ENCODE results near the gene PSG5. TPM values are rescaled to one million over a fixed set of nuclear protein-coding genes. Genes with fewer than 3 reads are reported as not detected.
"Not testable (repeated sequence)": the region's sequence is repeated elsewhere in the genome, so short reads cannot be mapped to it uniquely, and the experiment has no call there.

The PSG5 gene
- total RNA-seq, 1 donor from 2014 or later, result not detected

GRCh38 chr19:43148233-43148632 lies 38.1 kb downstream of the PSG5 start:
- POLR2A ChIA-PET, result no interaction called here
- no peaks in the 10 kb centered on the region for H3K36me3 Mint-ChIP-seq (ENCODE audit: low read depth)
- H3K9me3 Mint-ChIP-seq, result peaks cover 3% of the 10 kb centered on the region
- H3K27ac Mint-ChIP-seq, result no peak overlapping the region
- intact Hi-C loops (cut with micrococcal nuclease), result no loop called here
- CTCF ChIA-PET, result no interaction called here
- DNase-seq (no peak), ATAC-seq (ENCODE audit: low read depth) (no peak)
- H3K4me1 Mint-ChIP-seq, result no peaks in the 10 kb centered on the region
- H3K27me3 Mint-ChIP-seq, result no peaks in the 10 kb centered on the region
- TF ChIP-seq, protein P1, sequence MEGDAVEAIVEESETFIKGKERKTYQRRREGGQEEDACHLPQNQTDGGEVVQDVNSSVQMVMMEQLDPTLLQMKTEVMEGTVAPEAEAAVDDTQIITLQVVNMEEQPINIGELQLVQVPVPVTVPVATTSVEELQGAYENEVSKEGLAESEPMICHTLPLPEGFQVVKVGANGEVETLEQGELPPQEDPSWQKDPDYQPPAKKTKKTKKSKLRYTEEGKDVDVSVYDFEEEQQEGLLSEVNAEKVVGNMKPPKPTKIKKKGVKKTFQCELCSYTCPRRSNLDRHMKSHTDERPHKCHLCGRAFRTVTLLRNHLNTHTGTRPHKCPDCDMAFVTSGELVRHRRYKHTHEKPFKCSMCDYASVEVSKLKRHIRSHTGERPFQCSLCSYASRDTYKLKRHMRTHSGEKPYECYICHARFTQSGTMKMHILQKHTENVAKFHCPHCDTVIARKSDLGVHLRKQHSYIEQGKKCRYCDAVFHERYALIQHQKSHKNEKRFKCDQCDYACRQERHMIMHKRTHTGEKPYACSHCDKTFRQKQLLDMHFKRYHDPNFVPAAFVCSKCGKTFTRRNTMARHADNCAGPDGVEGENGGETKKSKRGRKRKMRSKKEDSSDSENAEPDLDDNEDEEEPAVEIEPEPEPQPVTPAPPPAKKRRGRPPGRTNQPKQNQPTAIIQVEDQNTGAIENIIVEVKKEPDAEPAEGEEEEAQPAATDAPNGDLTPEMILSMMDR (IDR thresholded peaks at IDR 0.05), result no peak
- H3K4me3 Mint-ChIP-seq, result no peak overlapping the region

GRCh38 chr19:43141763-43142162 lies 44.6 kb downstream of the PSG5 start:
- POLR2A ChIA-PET; H3K9me3 Mint-ChIP-seq; H3K27me3 Mint-ChIP-seq; H3K4me3 Mint-ChIP-seq; H3K27ac Mint-ChIP-seq; intact Hi-C loops (cut with micrococcal nuclease); CTCF ChIA-PET; DNase-seq; ATAC-seq (ENCODE audit: low read depth); H3K4me1 Mint-ChIP-seq; H3K36me3 Mint-ChIP-seq (ENCODE audit: low read depth): not testable (repeated sequence)

DNA sequence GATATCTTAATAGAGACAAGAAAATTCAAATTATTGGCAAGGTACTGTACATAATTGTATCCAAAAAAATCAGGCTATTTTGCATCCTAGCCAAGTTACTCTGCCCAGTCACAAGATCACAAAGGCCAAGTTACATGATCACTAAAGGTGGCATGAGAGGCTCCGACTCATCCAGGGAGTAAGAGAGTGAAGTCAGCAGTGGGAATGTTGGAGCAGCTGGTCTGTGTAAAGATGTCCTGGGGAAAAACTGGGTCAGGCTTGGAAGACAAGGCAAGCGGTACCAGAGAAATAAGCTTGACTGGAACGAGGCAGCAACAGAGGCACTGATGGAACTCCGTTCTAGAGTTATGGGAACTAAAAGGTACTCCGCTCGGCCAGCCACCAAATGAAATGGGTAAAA lies 53.6 kb downstream of the PSG5 start:
- CTCF ChIA-PET, result no interaction called here

GRCh38 chr19:43131281-43131842 lies 55.0 kb downstream of the PSG5 start:
- POLR2A ChIA-PET; H3K9me3 Mint-ChIP-seq; H3K27me3 Mint-ChIP-seq; H3K4me1 Mint-ChIP-seq; intact Hi-C loops (cut with micrococcal nuclease); ATAC-seq (ENCODE audit: low read depth); DNase-seq; CTCF ChIA-PET; H3K27ac Mint-ChIP-seq; H3K36me3 Mint-ChIP-seq (ENCODE audit: low read depth); H3K4me3 Mint-ChIP-seq: not testable (repeated sequence)

More for the DNA sequence above, 53.6 kb downstream of the PSG5 start:
- Mint-ChIP-seq H3K36me3 (ENCODE audit: low read depth) (no peaks in the 10 kb centered on the region), H3K27me3 (no peaks in the 10 kb centered on the region), H3K9me3 (peaks cover 3% of the 10 kb centered on the region), H3K27ac (no peak overlapping the region), H3K4me1 (no peaks in the 10 kb centered on the region), H3K4me3 (no peak overlapping the region)
- no peak for DNase-seq
- POLR2A ChIA-PET, result no interaction called here
- ATAC-seq (ENCODE audit: low read depth), result no peak
- TF ChIP-seq, protein P1 (IDR thresholded peaks at IDR 0.05), result no peak
- intact Hi-C loops (cut with micrococcal nuclease), result no loop called here

GRCh38 chr19:43129197-43129596 lies 57.1 kb downstream of the PSG5 start:
- CTCF ChIA-PET; DNase-seq; H3K27me3 Mint-ChIP-seq; H3K4me1 Mint-ChIP-seq; H3K36me3 Mint-ChIP-seq (ENCODE audit: low read depth); intact Hi-C loops (cut with micrococcal nuclease); H3K9me3 Mint-ChIP-seq; H3K4me3 Mint-ChIP-seq; ATAC-seq (ENCODE audit: low read depth); POLR2A ChIA-PET; H3K27ac Mint-ChIP-seq: not testable (repeated sequence)

GRCh38 chr19:43127336-43127735 lies 59.0 kb downstream of the PSG5 start:
- intact Hi-C loops (cut with micrococcal nuclease); H3K27ac Mint-ChIP-seq; ATAC-seq (ENCODE audit: low read depth); H3K4me3 Mint-ChIP-seq; H3K36me3 Mint-ChIP-seq (ENCODE audit: low read depth); H3K27me3 Mint-ChIP-seq; DNase-seq; POLR2A ChIA-PET; H3K4me1 Mint-ChIP-seq; CTCF ChIA-PET; H3K9me3 Mint-ChIP-seq: not testable (repeated sequence)

- ChIA-PET CTCF (no interaction called here), POLR2A (no interaction called here)
- no peak overlapping the region for H3K4me3 Mint-ChIP-seq
- H3K27me3 Mint-ChIP-seq, result no peaks in the 10 kb centered on the region
- ATAC-seq (ENCODE audit: low read depth), result no peak
- H3K9me3 Mint-ChIP-seq, result peaks cover 7% of the 10 kb centered on the region
- no peak overlapping the region for H3K27ac Mint-ChIP-seq
- intact Hi-C loops (cut with micrococcal nuclease), result no loop called here
- TF ChIP-seq, protein P1 (IDR thresholded peaks at IDR 0.05), result no peak
- no peaks in the 10 kb centered on the region for H3K36me3 Mint-ChIP-seq (ENCODE audit: low read depth)
- no peak for DNase-seq
- no peaks in the 10 kb centered on the region for H3K4me1 Mint-ChIP-seq
Observed at GRCh38 chr19:43126720-43127119, 59.6 kb downstream of the PSG5 start.

Data from activated B cell treated with CpG ODN at 0.5 μM for 24 hours (primary cell).